ENCODE measurements around the gene PIGL. TPM values are rescaled to one million over a fixed set of nuclear protein-coding genes. Genes with fewer than 3 reads are reported as not detected.
"Not testable (repeated sequence)": the region's sequence is repeated elsewhere in the genome, so short reads cannot be mapped to it uniquely, and the experiment has no call there.

PIGL gene
- total RNA-seq: 33.4 TPM

- peak; percentile 60 to 87 (median 82) for DNase-seq (ENCODE audit: low read depth in 2 of 3, low spot score in 2 of 3)
Observed at GRCh38 chr17:16217002-16217635, at the start of gene PIGL. Gene PIGL (plus strand): TSS chr17:16217210. CDS start chr17:16217227, 17 bp downstream.

GRCh38 chr17:16171613-16172012 is 45.4 kb upstream of the PIGL start:
- no peak for DNase-seq (ENCODE audit: low read depth in 2 of 3, low spot score in 2 of 3)

GRCh38 chr17:16178836-16179235 is 38.2 kb upstream of the PIGL start:
- DNase-seq (ENCODE audit: low read depth in 2 of 3, low spot score in 2 of 3): no peak

GRCh38 chr17:16181581-16181980 is 35.4 kb upstream of the PIGL start:
- DNase-seq (ENCODE audit: low read depth in 2 of 3, low spot score in 2 of 3): no peak

GRCh38 chr17:16187642-16188041 is 29.4 kb upstream of the PIGL start:
- DNase-seq (ENCODE audit: low read depth in 2 of 3, low spot score in 2 of 3): no peak

GRCh38 chr17:16189791-16190348 is 27.1 kb upstream of the PIGL start:
- no peak for DNase-seq (ENCODE audit: low read depth in 2 of 3, low spot score in 2 of 3)

GRCh38 chr17:16190703-16191360 is 26.2 kb upstream of the PIGL start:
- DNase-seq (ENCODE audit: low read depth in 2 of 3, low spot score in 2 of 3): no peak

- no peak for DNase-seq (ENCODE audit: low read depth in 2 of 3, low spot score in 2 of 3)
Observed at GRCh38 chr17:16191604-16192003, 25.4 kb upstream of the PIGL start.

GRCh38 chr17:16194307-16194835 is 22.6 kb upstream of the PIGL start:
- DNase-seq (ENCODE audit: low read depth in 2 of 3, low spot score in 2 of 3): not testable (repeated sequence)

- no peak for DNase-seq (ENCODE audit: low read depth in 2 of 3, low spot score in 2 of 3)
Observed at GRCh38 chr17:16197276-16197675, 19.7 kb upstream of the PIGL start.

- peak in 2 of 3 donors; percentile 52 to 64 for DNase-seq (ENCODE audit: low read depth in 2 of 3, low spot score in 2 of 3)
Observed at GRCh38 chr17:16199093-16199492, 17.9 kb upstream of the PIGL start.

GRCh38 chr17:16201693-16202131 is 15.3 kb upstream of the PIGL start:
- not testable (repeated sequence) for DNase-seq (ENCODE audit: low read depth in 2 of 3, low spot score in 2 of 3)

GRCh38 chr17:16202554-16203500 is 14.2 kb upstream of the PIGL start:
- not testable (repeated sequence) for DNase-seq (ENCODE audit: low read depth in 2 of 3, low spot score in 2 of 3)

- DNase-seq (ENCODE audit: low read depth in 2 of 3, low spot score in 2 of 3): not testable (repeated sequence)
Observed at GRCh38 chr17:16204763-16205162, 12.2 kb upstream of the PIGL start.

- no peak for DNase-seq (ENCODE audit: low read depth in 2 of 3, low spot score in 2 of 3)
Observed at GRCh38 chr17:16211590-16211989, 5.4 kb upstream of the PIGL start.

- DNase-seq (ENCODE audit: low read depth in 2 of 3, low spot score in 2 of 3): no peak
Observed at GRCh38 chr17:16212793-16213192, 4.2 kb upstream of the PIGL start.

GRCh38 chr17:16214190-16215001 is 2.6 kb upstream of the PIGL start:
- no peak for DNase-seq (ENCODE audit: low read depth in 2 of 3, low spot score in 2 of 3)

GRCh38 chr17:16215002-16215272 is 2.1 kb upstream of the PIGL start:
- no peak for DNase-seq (ENCODE audit: low read depth in 2 of 3, low spot score in 2 of 3)

- DNase-seq (ENCODE audit: low read depth in 2 of 3, low spot score in 2 of 3): peak; percentile 71 to 93 (median 92)
Observed at GRCh38 chr17:16215273-16215964, 1.6 kb upstream of the PIGL start, which contains the start of gene NCOR1. Gene NCOR1 (minus strand): TSS chr17:16215534. CDS start chr17:16194569, 20,965 bp downstream.
